H1 (cell line): ENCODE measurements around the gene NCBP2. TPM values are rescaled to one million over a fixed set of nuclear protein-coding genes. Genes with fewer than 3 reads are reported as not detected.

ENCODE experiments used
- CTCF ChIA-PET: fragments of 300-600 bp; sonication (Branson Sonifier 250); formaldehyde crosslinking; loops from one replicate; lab custom pipeline; 2021; ENCODE audit not compliant: partially characterized antibody; lab: Charles Lee
- POLR2A ChIA-PET: fragments of 300-600 bp; sonication (Branson Sonifier 250); formaldehyde crosslinking; loops from one replicate; lab custom pipeline; 2021; ENCODE audit warnings: inconsistent platforms; ENCODE audit not compliant: partially characterized antibody; lab: Charles Lee
- DNase-seq, 2 experiments: peaks; one replicate each; pipeline versions ENCODE4 v3.0.0 to v3.0.0-alpha.2; 2010 to 2022; ENCODE audit warnings: low spot score in 2 of 2, low read depth in 1 of 2, mixed read lengths in 1 of 2
- FAIRE-seq: peaks from 2 replicates; lab custom pipeline; 2011; peaks lifted over from hg19 to GRCh38; lab: Jason Lieb, UNC
- H2AFZ ChIP-seq: 2 replicates; pipeline ENCODE4 v1.8.1; 2012; ENCODE audit warnings: low read length, inconsistent platforms
- H2AK5ac ChIP-seq: 2 replicates; pipeline ENCODE4 v1.6.1; 2013; ENCODE audit warnings: low read depth, low read length
- H2BK120ac ChIP-seq: replicated peaks from 2 replicates; pipeline ENCODE3; 2013; ENCODE audit warnings: low read depth, low read length, inconsistent platforms
- H2BK12ac ChIP-seq: 2 replicates; pipeline ENCODE4 v1.6.1; 2013; ENCODE audit warnings: low read depth, low read length
- H2BK15ac ChIP-seq: 2 replicates; pipeline ENCODE4 v1.6.1; 2013; ENCODE audit warnings: low read length
- H2BK20ac ChIP-seq: 2 replicates; pipeline ENCODE4 v1.6.1; 2013; ENCODE audit warnings: low read length
- H2BK5ac ChIP-seq: 2 replicates; pipeline ENCODE4 v1.6.1; 2013; ENCODE audit warnings: low read depth, low read length
- H3K14ac ChIP-seq: 2 replicates; pipeline ENCODE4 v1.6.1; 2013; ENCODE audit warnings: inconsistent platforms; ENCODE audit not compliant: insufficient read length
- H3K18ac ChIP-seq: 2 replicates; pipeline ENCODE4 v1.6.1; 2013; ENCODE audit warnings: low read length; ENCODE audit errors: extremely low read depth
- H3K23ac ChIP-seq: 2 replicates; pipeline ENCODE4 v1.6.1; 2013; ENCODE audit warnings: inconsistent platforms; ENCODE audit not compliant: insufficient read length
- H3K23me2 ChIP-seq: 2 replicates; pipeline ENCODE4 v1.6.1; 2013; ENCODE audit warnings: low read depth, low read length
- H3K27ac ChIP-seq: 2 replicates; pipeline ENCODE4 v1.6.1; 2011; ENCODE audit warnings: low read depth, low read length, inconsistent platforms
- H3K27me3 ChIP-seq, 4 experiments: replicated peaks in 1 of 4; 1 replicate in 1 of 4; 2 replicates in 3 of 4; pipeline versions ENCODE4 v1.6.1 to v1.8.1; 2011 to 2013; ENCODE audit warnings: low read length in 3 of 4, mild to moderate bottlenecking in 3 of 4, inconsistent platforms in 2 of 4, mixed read lengths in 2 of 4, moderate library complexity in 1 of 4; ENCODE audit not compliant: control insufficient read depth in 3 of 4, insufficient read depth in 3 of 4; ENCODE audit errors: extremely low read depth in 1 of 4
- H3K36me3 ChIP-seq, 4 experiments: 2 replicates each; pipeline versions ENCODE4 v1.6.1 to v1.8.1; 2011 to 2013; ENCODE audit warnings: mild to moderate bottlenecking in 4 of 4, low read length in 3 of 4, moderate library complexity in 2 of 4, control low read depth in 1 of 4, inconsistent platforms in 1 of 4; ENCODE audit not compliant: insufficient read depth in 4 of 4, control insufficient read depth in 2 of 4
- H3K4ac ChIP-seq: replicated peaks from 2 replicates; pipeline ENCODE3; 2013; ENCODE audit warnings: low read length, low read depth, mixed read lengths, inconsistent platforms; ENCODE audit not compliant: insufficient read length
- H3K4me1 ChIP-seq, 4 experiments: replicated peaks in 1 of 4; 1 replicate in 1 of 4; 2 replicates in 3 of 4; pipeline versions ENCODE4 v1.6.1 to v1.8.1; 2011 to 2013; ENCODE audit warnings: low read length in 3 of 4, inconsistent platforms in 2 of 4, mixed read lengths in 1 of 4; ENCODE audit not compliant: insufficient read depth in 4 of 4, control insufficient read depth in 3 of 4
- H3K4me2 ChIP-seq, 2 experiments: 2 replicates each; pipeline versions ENCODE4 v1.6.1 to v1.8.1; 2011 to 2013; ENCODE audit warnings: low read depth in 2 of 2, low read length in 2 of 2, control low read depth in 1 of 2, inconsistent platforms in 1 of 2, mild to moderate bottlenecking in 1 of 2; ENCODE audit not compliant: insufficient read depth in 1 of 2
- H3K4me3 ChIP-seq, 4 experiments: fragments of 200-600, 300-600 bp in 1 of 4; sonication (generic), shearing (Covaris generic), sonication (Bioruptor Twin) in 1 of 4; 2 replicates each; pipeline versions ENCODE4 v1.5.1 to v1.8.1; 2011 to 2016; ENCODE audit warnings: low read length in 4 of 4, low read depth in 3 of 4, control low read depth in 2 of 4, inconsistent platforms in 2 of 4, mild to moderate bottlenecking in 2 of 4, mixed read lengths in 1 of 4, moderate library complexity in 1 of 4; ENCODE audit not compliant: insufficient read depth in 2 of 4; ENCODE audit errors: extremely low read depth in 1 of 4
- H3K56ac ChIP-seq: replicated peaks from 2 replicates; pipeline ENCODE3; 2013; ENCODE audit warnings: low read depth, mild to moderate bottlenecking, mixed read lengths, low read length, inconsistent platforms; ENCODE audit not compliant: insufficient read length
- H3K79me1 ChIP-seq: 2 replicates; pipeline ENCODE4 v1.6.1; 2013; ENCODE audit warnings: low read depth, low read length, control low read depth
- H3K79me2 ChIP-seq, 2 experiments: 2 replicates each; pipeline versions ENCODE4 v1.6.1 to v1.8.1; 2012 to 2013; ENCODE audit warnings: low read length in 2 of 2, mild to moderate bottlenecking in 2 of 2, inconsistent platforms in 1 of 2; ENCODE audit not compliant: insufficient read depth in 2 of 2, control insufficient read depth in 1 of 2
- H3K9ac ChIP-seq, 4 experiments: replicated peaks in 1 of 4; 1 replicate in 1 of 4; 2 replicates in 3 of 4; pipeline versions ENCODE4 v1.6.1 to v1.8.1; 2011 to 2013; ENCODE audit warnings: low read depth in 3 of 4, low read length in 3 of 4, control low read depth in 2 of 4, mild to moderate bottlenecking in 2 of 4, moderate library complexity in 2 of 4, inconsistent platforms in 1 of 4; ENCODE audit errors: extremely low read depth in 1 of 4
- H3K9me3 ChIP-seq, 2 experiments: 2 replicates each; pipeline versions ENCODE4 v1.6.1 to v1.8.1; 2012 to 2013; ENCODE audit warnings: mild to moderate bottlenecking in 2 of 2, moderate library complexity in 2 of 2, control low read depth in 1 of 2, inconsistent platforms in 1 of 2, low read depth in 1 of 2, low read length in 1 of 2, mixed read lengths in 1 of 2; ENCODE audit not compliant: insufficient read depth in 2 of 2
- H4K20me1 ChIP-seq, 2 experiments: replicated peaks in 1 of 2; 2 replicates each; pipeline versions ENCODE3 to v1.8.1; 2011 to 2013; ENCODE audit warnings: inconsistent platforms in 2 of 2, low read length in 2 of 2, mild to moderate bottlenecking in 1 of 2; ENCODE audit not compliant: insufficient read depth in 2 of 2, control insufficient read depth in 1 of 2
- H4K5ac ChIP-seq: 2 replicates; pipeline ENCODE4 v1.6.1; 2013; ENCODE audit warnings: low read length, low read depth, mixed read lengths, inconsistent platforms; ENCODE audit not compliant: insufficient read length
- H4K8ac ChIP-seq: 2 replicates; pipeline ENCODE4 v1.8.0; 2013; ENCODE audit warnings: mild to moderate bottlenecking, moderate library complexity, low read length, inconsistent platforms; ENCODE audit not compliant: insufficient read depth; ENCODE audit errors: extremely low read depth
- H4K91ac ChIP-seq: replicated peaks from 2 replicates; pipeline ENCODE3; 2013; ENCODE audit warnings: low read length, mixed read lengths, inconsistent platforms; ENCODE audit not compliant: insufficient read length
- BCL11A ChIP-seq, 2 experiments: IDR thresholded peaks; one replicate each; pipeline ENCODE4 v1.6.1; 2011; ENCODE audit warnings: low read depth in 2 of 2, low read length in 2 of 2, mild to moderate bottlenecking in 2 of 2
- CHD2 ChIP-seq: IDR thresholded peaks from 2 replicates; pipeline ENCODE4 v1.6.1; 2012; ENCODE audit warnings: low read length, improper control_type of control experiment
- KDM4A ChIP-seq: IDR thresholded peaks from one replicate; pipeline ENCODE4 v1.7.1; 2012; ENCODE audit warnings: low read depth, mild to moderate bottlenecking, moderate library complexity, low read length, inconsistent platforms; ENCODE audit not compliant: severe bottlenecking
- PHF8 ChIP-seq: fragments of 200-600 bp; sonication (generic); conservative IDR thresholded peaks from 2 replicates; pipeline ENCODE4 v1.7.1; 2012; ENCODE audit warnings: low read depth, mild to moderate bottlenecking, inconsistent platforms, low read length, moderate library complexity
- POLR2A ChIP-seq, 2 experiments: IDR thresholded peaks; 1 replicate in 1 of 2; 2 replicates in 1 of 2; pipeline ENCODE4 v1.6.1; 2011; ENCODE audit warnings: low read depth in 2 of 2, low read length in 2 of 2, mild to moderate bottlenecking in 2 of 2; ENCODE audit errors: control extremely low read depth in 1 of 2
- RBBP5 ChIP-seq: IDR thresholded peaks from 2 replicates; pipeline ENCODE4 v1.7.1; 2012; ENCODE audit warnings: low read depth, mild to moderate bottlenecking, inconsistent platforms, low read length, moderate library complexity, borderline replicate concordance
- RXRA ChIP-seq: IDR thresholded peaks from 2 replicates; pipeline ENCODE4 v1.6.1; 2011; ENCODE audit warnings: low read depth, mild to moderate bottlenecking, low read length, moderate library complexity; ENCODE audit not compliant: insufficient read depth
- SIRT6 ChIP-seq: IDR thresholded peaks from one replicate; pipeline ENCODE4 v1.7.1; 2012; ENCODE audit warnings: low read length, inconsistent platforms
- SIX5 ChIP-seq: IDR thresholded peaks from 2 replicates; pipeline ENCODE4 v1.6.1; 2011; ENCODE audit warnings: mild to moderate bottlenecking, low read depth, low read length
- SP2 ChIP-seq: IDR thresholded peaks from 2 replicates; pipeline ENCODE4 v1.6.1; 2012; ENCODE audit warnings: mild to moderate bottlenecking, low read length, inconsistent platforms
- SRF ChIP-seq: IDR thresholded peaks from 2 replicates; pipeline ENCODE4 v1.6.1; 2011; ENCODE audit warnings: mild to moderate bottlenecking, low read depth, low read length, moderate library complexity
- TAF1 ChIP-seq: IDR thresholded peaks from 2 replicates; pipeline ENCODE4 v1.6.1; 2011; ENCODE audit warnings: mild to moderate bottlenecking, low read depth, low read length
- TCF12 ChIP-seq: IDR thresholded peaks from 2 replicates; pipeline ENCODE4 v1.6.1; 2011; ENCODE audit warnings: low read depth, mild to moderate bottlenecking, low read length
- WGBS, 2 experiments: shearing (Covaris generic) in 1 of 2; methylation state at CpG; one replicate each; pipeline versions ENCODE4 v1.1.6 to v1.1.7; 2013 to 2015; ENCODE audit warnings: low lambda C conversion rate in 2 of 2, mixed read lengths in 2 of 2, inconsistent platforms in 1 of 2, low coverage in 1 of 2, missing lambda C conversion rate in 1 of 2; ENCODE audit not compliant: insufficient replicate concordance in 2 of 2, insufficient coverage in 1 of 2, insufficient read length in 1 of 2; ENCODE audit errors: extremely low coverage in 1 of 2, missing lambda C conversion rate in 1 of 2; 5-methylcytosine and 5-hydroxymethylcytosine counted together
- polyA plus RNA-seq, 7 experiments: library from polyadenylated mRNA; depleted of rRNA in 3 of 7; stranded (reverse) in 5 of 7; unstranded in 2 of 7; fragments of >200 nt in 5 of 7; fragments of 200-250 nt in 2 of 7; gene quantifications; 1 replicate in 5 of 7; 2 replicates in 1 of 7; 4 replicates in 1 of 7; pipeline versions ENCODE4 v1.2.1 to v1.2.3, GENCODE V29; 2011 to 2013; ENCODE audit warnings: missing spikeins in 2 of 7, mixed read lengths in 2 of 7
- total RNA-seq: library from RNA; stranded (reverse); fragmentation: NEBNext Ultra II Directional; extraction: Animal tissue kit (Norgen Biotek cat#: 25700); gene quantifications from 2 replicates; pipeline ENCODE4 v1.2.1, GENCODE V29; 2021
- TF ChIP-seq, protein P1 (sequence below): IDR thresholded peaks from 2 replicates; pipeline ENCODE4 v1.6.1; 2012; ENCODE audit warnings: low read length, inconsistent platforms

NCBP2 gene
- total and polyA plus RNA-seq, 2 of the 8 experiments (the other 6 are each of a cell fraction or from before 2014, with no cell fraction given), result 34.1 to 100 TPM

- POLR2A ChIA-PET, result no interaction called here
- Histone ChIP-seq H4K5ac (no peak overlapping the region), H3K23ac (no peak overlapping the region), H3K9ac (no peak overlapping the region), H4K20me1 (no peaks in the 10 kb centered on the region), H2BK5ac (no peak overlapping the region), H2BK15ac (no peak overlapping the region), H2BK20ac (no peak overlapping the region), H2AFZ (no peak overlapping the region), H3K27me3 (peaks cover 47 to 58% (median 55%) of the 10 kb centered on the region in 4 experiments), H4K91ac (no peak overlapping the region), H3K27ac (no peak overlapping the region), H3K4ac (no peak overlapping the region), H3K23me2 (peaks cover 10% of the 10 kb centered on the region; the same call in 1 of the 2 replicates), H3K9me3 (no peaks in the 10 kb centered on the region), H3K14ac (no peak overlapping the region), H3K4me3 (no peak overlapping the region), H2BK120ac (no peak overlapping the region), H3K4me1 (peaks cover 0 to 24% (median 10%) of the 10 kb centered on the region in 4 experiments; a peak in 5 of 7 replicates), H3K79me1 (no peaks in the 10 kb centered on the region), H3K36me3 (peaks cover 0 to 8% (median 0%) of the 10 kb centered on the region in 4 experiments; a peak in 1 of 8 replicates), H3K18ac (no peak overlapping the region), H3K56ac (no peak overlapping the region), H2BK12ac (no peak overlapping the region), H2AK5ac (no peak overlapping the region), H3K4me2 (no peak overlapping the region; a peak in 1 of 4 replicates), H3K79me2 (no peaks in the 10 kb centered on the region), H4K8ac (no peak overlapping the region)
- DNase-seq (no peak), FAIRE-seq (no peak)
- WGBS, 2 experiments, result 82% methylated on average over 10 of the region's 10 CpGs; no CpG with 5 or more reads in 1 of the 2 experiments
- CTCF ChIA-PET, result interaction anchor here (1.1 kb wide), 1 partner anchor 31 kb away, joined by 4 read pairs; no protein-coding TSS in a partner anchor
- no peak for TF ChIP-seq RBBP5
- no peak for TF ChIP-seq RXRA
- no peak for TF ChIP-seq POLR2A (IDR thresholded peaks at IDR 0.05; ENCODE audit: control extremely low read depth in 1 of 2, low read depth in 2 of 2, low read length in 2 of 2)
- no peak for TF ChIP-seq SIRT6
- TF ChIP-seq BCL11A (IDR thresholded peaks at IDR 0.05; ENCODE audit: low read depth in 2 of 2, low read length in 2 of 2), result no peak
- TF ChIP-seq TCF12, result no peak
- TF ChIP-seq SIX5, result no peak
- no peak for TF ChIP-seq SP2
- no peak for TF ChIP-seq PHF8
- no peak for TF ChIP-seq SRF
- no peak for TF ChIP-seq KDM4A
- TF ChIP-seq, protein P1, sequence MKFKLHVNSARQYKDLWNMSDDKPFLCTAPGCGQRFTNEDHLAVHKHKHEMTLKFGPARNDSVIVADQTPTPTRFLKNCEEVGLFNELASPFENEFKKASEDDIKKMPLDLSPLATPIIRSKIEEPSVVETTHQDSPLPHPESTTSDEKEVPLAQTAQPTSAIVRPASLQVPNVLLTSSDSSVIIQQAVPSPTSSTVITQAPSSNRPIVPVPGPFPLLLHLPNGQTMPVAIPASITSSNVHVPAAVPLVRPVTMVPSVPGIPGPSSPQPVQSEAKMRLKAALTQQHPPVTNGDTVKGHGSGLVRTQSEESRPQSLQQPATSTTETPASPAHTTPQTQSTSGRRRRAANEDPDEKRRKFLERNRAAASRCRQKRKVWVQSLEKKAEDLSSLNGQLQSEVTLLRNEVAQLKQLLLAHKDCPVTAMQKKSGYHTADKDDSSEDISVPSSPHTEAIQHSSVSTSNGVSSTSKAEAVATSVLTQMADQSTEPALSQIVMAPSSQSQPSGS, result no peak
- no peak for TF ChIP-seq CHD2
- TF ChIP-seq TAF1, result no peak
Observed at GRCh38 chr3:196965804-196966173, 23.5 kb upstream of the NCBP2 start.
